ENCODE measurements around the gene OR6J1.
A peak's percentile ranks its signal among the peaks of the same experiment; 100 is the strongest.

GRCh38 chr14:22657861-22658260, 13.7 kb upstream of the OR6J1 start:
- peak; percentile 57 for TF ChIP-seq CTCF (conservative IDR thresholded peaks at IDR 0.05; ENCODE audit: low read depth, low read length)
- TF ChIP-seq EZH2 (IDR thresholded peaks at IDR 0.05; ENCODE audit: borderline replicate concordance, low read depth, low read length, poor library complexity, severe bottlenecking) = no peak

Data from A673 (cell line).